ENCODE results near the gene OPCML. TPM values are rescaled to one million over a fixed set of nuclear protein-coding genes. Genes with fewer than 3 reads are reported as not detected.

The OPCML gene
- total RNA-seq, 1 experiment from 2014 or later, result 0.94 TPM

GRCh38 chr11:133216813-133217212, 315.5 kb downstream of the OPCML start:
- Histone ChIP-seq H3K9ac (ENCODE audit: extremely low read depth, insufficient read length, low read length) (no peak overlapping the region), H3K9me3 (ENCODE audit: control insufficient read depth, low read depth, low read length) (no peaks in the 10 kb centered on the region), H4K8ac (replicated peaks; ENCODE audit: insufficient read length, low read depth, low read length) (no peak overlapping the region), H4K20me1 (ENCODE audit: control insufficient read depth, insufficient read depth, insufficient read length) (no peaks in the 10 kb centered on the region), H2BK120ac (ENCODE audit: low read depth, low read length, poor library complexity, severe bottlenecking) (no peak overlapping the region), H2AK5ac (ENCODE audit: insufficient read length, low read length) (no peak overlapping the region), H2BK20ac (ENCODE audit: low read depth, low read length, poor library complexity, severe bottlenecking) (no peak overlapping the region), H3K4me2 (ENCODE audit: insufficient read depth, insufficient read length, low read length) (no peak overlapping the region), H3K56ac (ENCODE audit: insufficient read length, low read depth, low read length) (no peak overlapping the region), H2AFZ (ENCODE audit: low read length) (no peak overlapping the region), H3K14ac (ENCODE audit: insufficient read depth, low read length) (no peak overlapping the region), H4K5ac (ENCODE audit: insufficient read length, low read depth, low read length) (no peak overlapping the region), H2BK12ac (ENCODE audit: insufficient read length, low read depth, low read length) (no peak overlapping the region), H2BK5ac (ENCODE audit: insufficient read length, low read length) (no peak overlapping the region), H3K4me1 (ENCODE audit: insufficient read depth, low read length) (no peaks in the 10 kb centered on the region), H3K4ac (ENCODE audit: low read depth, low read length) (no peak overlapping the region), H3K79me2 (ENCODE audit: insufficient read depth, low read length) (no peaks in the 10 kb centered on the region), H4K91ac (ENCODE audit: insufficient read length, low read depth, low read length) (no peak overlapping the region), H3K23ac (ENCODE audit: insufficient read length, low read depth, low read length) (no peak overlapping the region), H3K23me2 (ENCODE audit: insufficient read length, low read depth, low read length, poor library complexity, severe bottlenecking) (no peaks in the 10 kb centered on the region), H3K27me3 (ENCODE audit: insufficient read depth, low read length) (0 out of 2 replicates have a peak, but pooled peaks cover 3% of the 10 kb centered on the region), H3K79me1 (ENCODE audit: insufficient read depth, low read depth, low read length, poor library complexity, severe bottlenecking) (no peaks in the 10 kb centered on the region), H3K27ac (ENCODE audit: insufficient read length, low read depth, low read length) (no peak overlapping the region), H3K18ac (ENCODE audit: insufficient read length, low read depth, low read length) (no peak overlapping the region), H2BK15ac (ENCODE audit: low read depth, low read length) (no peak overlapping the region), H3T11ph (ENCODE audit: low read length) (no peak overlapping the region)
- TF ChIP-seq CTCF (conservative IDR thresholded peaks at IDR 0.05), result no peak
- no peaks in the 10 kb centered on the region for H3K9me3 Mint-ChIP-seq
- no peak overlapping the region for H3K27ac Mint-ChIP-seq
- no peaks in the 10 kb centered on the region for H3K36me3 Mint-ChIP-seq (ENCODE audit: insufficient read depth in 1 of 3, low read depth in 3 of 3)
- peaks cover 2% of the 10 kb centered on the region; the same call in 1 of the 2 replicates for H3K27me3 Mint-ChIP-seq (ENCODE audit: low read depth)
- H3K4me1 Mint-ChIP-seq, result peaks cover 10 to 13% of the 10 kb centered on the region in 2 experiments
- no peak overlapping the region for H3K4me3 Mint-ChIP-seq
- DNase-seq, result no peak

Data from H9 (cell line).